Loucy (cell line): ENCODE data around the gene CCDC149.

Source experiments
- H2AFZ ChIP-seq: fragments of 200-600 bp; sonication (generic); 2 replicates; pipeline ENCODE4 v1.6.0; 2016; ENCODE audit warnings: antibody characterized with exemption, mild to moderate bottlenecking, low read length, moderate library complexity
- H3F3A ChIP-seq: fragments of 200-600 bp; 2 replicates; pipeline ENCODE4 v1.6.0; 2016; ENCODE audit warnings: antibody characterized with exemption, low read depth, mild to moderate bottlenecking
- H3K27me3 ChIP-seq: fragments of 200-600 bp; sonication (generic); 2 replicates; pipeline ENCODE4 v1.6.1; 2014; ENCODE audit warnings: low read length, mild to moderate bottlenecking; ENCODE audit not compliant: insufficient read depth, poor library complexity, severe bottlenecking
- H3K36me3 ChIP-seq: fragments of 200-600 bp; sonication (generic); 2 replicates; pipeline ENCODE4 v1.6.1; 2016; ENCODE audit warnings: low read length; ENCODE audit not compliant: insufficient read depth
- H3K4me1 ChIP-seq: fragments of 200-600 bp; sonication (generic); 2 replicates; pipeline ENCODE4 v1.5.1; 2014; ENCODE audit warnings: low read length, mild to moderate bottlenecking; ENCODE audit not compliant: insufficient read depth, poor library complexity, severe bottlenecking
- H3K4me2 ChIP-seq: fragments of 200-600 bp; sonication (generic); 2 replicates; pipeline ENCODE4 v1.6.0; 2014; ENCODE audit warnings: antibody characterized with exemption, low read length, low read depth, mild to moderate bottlenecking; ENCODE audit not compliant: poor library complexity, severe bottlenecking
- H3K4me3 ChIP-seq: fragments of 200-600 bp; sonication (generic); 2 replicates; pipeline ENCODE4 v1.5.1; 2014; ENCODE audit warnings: low read length, mild to moderate bottlenecking, mixed read lengths; ENCODE audit not compliant: poor library complexity, severe bottlenecking
- H3K79me2 ChIP-seq: fragments of 200-600 bp; sonication (generic); 2 replicates; pipeline ENCODE4 v1.6.1; 2014; ENCODE audit warnings: low read length; ENCODE audit not compliant: insufficient read depth
- H3K9ac ChIP-seq: fragments of 200-600 bp; sonication (generic); 2 replicates; pipeline ENCODE4 v1.6.0; 2014; ENCODE audit warnings: mild to moderate bottlenecking, low read depth, low read length, moderate library complexity; ENCODE audit not compliant: poor library complexity, severe bottlenecking
- H3K9me2 ChIP-seq: fragments of 200-600 bp; sonication (generic); replicated peaks from 2 replicates; pipeline ENCODE4 v1.6.1; 2016; ENCODE audit warnings: low read depth, low read length, mixed read lengths
- H3K9me3 ChIP-seq: fragments of 200-600 bp; sonication (generic); 2 replicates; pipeline ENCODE4 v1.6.1; 2014; ENCODE audit warnings: mild to moderate bottlenecking, antibody characterized with exemption, low read length, low read depth; ENCODE audit not compliant: insufficient read depth
- H4K20me1 ChIP-seq: fragments of 200-600 bp; sonication (generic); 2 replicates; pipeline ENCODE4 v1.6.0; 2014; ENCODE audit warnings: antibody characterized with exemption, low read length, mild to moderate bottlenecking; ENCODE audit not compliant: insufficient read depth, poor library complexity, severe bottlenecking
- EZH2phosphoT487 ChIP-seq: fragments of 200-600 bp; IDR thresholded peaks from 2 replicates; pipeline ENCODE4 v1.6.1; 2018; ENCODE audit warnings: antibody characterized with exemption, mild to moderate bottlenecking, moderate library complexity, borderline replicate concordance
- TF ChIP-seq, protein P1 (sequence below): fragments of 200-600 bp; sonication (generic); conservative IDR thresholded peaks from 2 replicates; pipeline ENCODE4 v1.5.1; 2014; ENCODE audit warnings: mild to moderate bottlenecking, antibody characterized with exemption, low read length

The CCDC149 gene

DNA sequence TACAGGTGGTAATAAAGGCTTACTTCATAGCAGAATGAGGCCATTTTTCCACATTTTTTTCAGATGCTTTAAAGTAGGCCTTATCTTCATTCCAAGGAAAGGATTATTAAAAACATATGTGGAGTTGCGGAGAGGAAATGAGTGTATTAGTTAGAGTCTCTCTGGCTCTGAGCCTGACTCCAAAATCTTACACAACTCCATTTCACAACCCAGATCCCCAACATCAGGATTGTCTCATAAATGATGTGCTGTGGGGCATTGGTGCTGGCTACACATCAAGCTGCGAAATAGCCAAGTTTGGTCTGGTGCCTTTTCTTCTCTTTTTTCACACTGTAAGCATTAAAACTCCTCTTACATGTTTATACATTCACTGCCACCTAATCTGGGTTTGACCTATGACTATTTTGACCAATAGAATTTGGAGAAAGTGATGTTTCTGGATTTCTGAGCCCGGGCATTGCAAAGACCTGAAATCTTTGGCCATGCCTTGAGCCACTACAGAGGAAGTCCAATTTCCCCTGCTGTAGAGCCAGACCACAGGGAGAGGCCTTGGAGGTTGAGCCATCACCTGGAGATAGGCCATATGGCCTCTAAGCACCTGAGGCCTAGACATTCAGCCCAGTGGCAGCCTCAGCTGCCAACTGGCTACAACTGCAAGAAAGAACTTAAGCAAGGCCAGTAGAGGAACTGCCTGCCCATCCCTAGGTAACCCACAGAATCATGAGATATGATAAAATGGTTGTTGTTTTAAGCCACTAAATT lies 134.2 kb downstream of the CCDC149 start:
- no peak overlapping the region for H3K9ac ChIP-seq
- no peaks in the 10 kb centered on the region for H3K4me1 ChIP-seq
- H4K20me1 ChIP-seq = no peaks in the 10 kb centered on the region
- TF ChIP-seq, protein P1, sequence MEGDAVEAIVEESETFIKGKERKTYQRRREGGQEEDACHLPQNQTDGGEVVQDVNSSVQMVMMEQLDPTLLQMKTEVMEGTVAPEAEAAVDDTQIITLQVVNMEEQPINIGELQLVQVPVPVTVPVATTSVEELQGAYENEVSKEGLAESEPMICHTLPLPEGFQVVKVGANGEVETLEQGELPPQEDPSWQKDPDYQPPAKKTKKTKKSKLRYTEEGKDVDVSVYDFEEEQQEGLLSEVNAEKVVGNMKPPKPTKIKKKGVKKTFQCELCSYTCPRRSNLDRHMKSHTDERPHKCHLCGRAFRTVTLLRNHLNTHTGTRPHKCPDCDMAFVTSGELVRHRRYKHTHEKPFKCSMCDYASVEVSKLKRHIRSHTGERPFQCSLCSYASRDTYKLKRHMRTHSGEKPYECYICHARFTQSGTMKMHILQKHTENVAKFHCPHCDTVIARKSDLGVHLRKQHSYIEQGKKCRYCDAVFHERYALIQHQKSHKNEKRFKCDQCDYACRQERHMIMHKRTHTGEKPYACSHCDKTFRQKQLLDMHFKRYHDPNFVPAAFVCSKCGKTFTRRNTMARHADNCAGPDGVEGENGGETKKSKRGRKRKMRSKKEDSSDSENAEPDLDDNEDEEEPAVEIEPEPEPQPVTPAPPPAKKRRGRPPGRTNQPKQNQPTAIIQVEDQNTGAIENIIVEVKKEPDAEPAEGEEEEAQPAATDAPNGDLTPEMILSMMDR = no peak
- no peak for TF ChIP-seq EZH2phosphoT487
- no peaks in the 10 kb centered on the region for H3F3A ChIP-seq
- H3K79me2 ChIP-seq = no peaks in the 10 kb centered on the region
- H3K27me3 ChIP-seq = no peaks in the 10 kb centered on the region
- no peak overlapping the region for H2AFZ ChIP-seq
- no peak overlapping the region for H3K4me3 ChIP-seq
- H3K4me2 ChIP-seq = no peak overlapping the region
- no peaks in the 10 kb centered on the region; the same call in 1 of the 2 replicates for H3K9me2 ChIP-seq
- H3K9me3 ChIP-seq = no peaks in the 10 kb centered on the region
- no peaks in the 10 kb centered on the region for H3K36me3 ChIP-seq

GRCh38 chr4:24777536-24778463 lies 135.0 kb downstream of the CCDC149 start:
- no peaks in the 10 kb centered on the region for H3K79me2 ChIP-seq
- no peak overlapping the region for H3K4me2 ChIP-seq
- H3K27me3 ChIP-seq = no peaks in the 10 kb centered on the region
- no peaks in the 10 kb centered on the region for H3K36me3 ChIP-seq
- H3F3A ChIP-seq = no peaks in the 10 kb centered on the region
- TF ChIP-seq EZH2phosphoT487 = no peak
- TF ChIP-seq, protein P1 = no peak
- H2AFZ ChIP-seq = no peak overlapping the region
- H3K9me2 ChIP-seq = no peaks in the 10 kb centered on the region; the same call in 1 of the 2 replicates
- H4K20me1 ChIP-seq = no peaks in the 10 kb centered on the region
- H3K4me3 ChIP-seq = no peak overlapping the region
- H3K9ac ChIP-seq = no peak overlapping the region
- H3K9me3 ChIP-seq = no peaks in the 10 kb centered on the region
- H3K4me1 ChIP-seq = no peaks in the 10 kb centered on the region

DNA sequence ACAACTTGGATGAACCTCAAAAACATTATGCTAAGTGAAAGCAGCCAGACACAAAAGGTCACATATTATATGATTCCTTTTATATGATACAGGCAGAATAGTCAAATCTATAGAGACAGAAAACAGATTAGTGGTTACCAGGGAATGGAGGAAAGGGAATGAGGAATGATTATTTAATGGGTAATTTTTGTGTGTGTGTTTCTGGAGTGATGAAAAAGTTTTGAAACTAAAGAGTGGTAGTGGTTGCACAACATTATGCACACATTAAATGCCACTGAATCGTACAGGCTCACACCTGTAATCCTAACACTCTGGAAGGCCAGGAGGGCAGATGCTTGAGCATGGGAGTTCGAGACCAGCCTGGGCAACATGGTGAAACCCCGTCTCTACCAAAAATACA lies 137.1 kb downstream of the CCDC149 start:
- Histone ChIP-seq H3K4me3 (no peak overlapping the region), H3K9ac (no peak overlapping the region), H3K4me1 (no peaks in the 10 kb centered on the region), H3K9me3 (no peaks in the 10 kb centered on the region), H3K9me2 (no peaks in the 10 kb centered on the region; the same call in 1 of the 2 replicates), H3K36me3 (no peaks in the 10 kb centered on the region), H3K27me3 (no peaks in the 10 kb centered on the region), H4K20me1 (no peaks in the 10 kb centered on the region), H2AFZ (no peak overlapping the region), H3K4me2 (no peak overlapping the region), H3F3A (no peaks in the 10 kb centered on the region), H3K79me2 (no peaks in the 10 kb centered on the region)
- TF ChIP-seq EZH2phosphoT487 = no peak
- TF ChIP-seq, protein P1 = no peak
